ENCODE data around the gene CBX8. TPM values are rescaled to one million over a fixed set of nuclear protein-coding genes. Genes with fewer than 3 reads are reported as not detected.

CBX8 gene
- total RNA-seq, 4 donors from 2014 or later, result 2.3 to 6.4 (median 3.1) TPM

DNA sequence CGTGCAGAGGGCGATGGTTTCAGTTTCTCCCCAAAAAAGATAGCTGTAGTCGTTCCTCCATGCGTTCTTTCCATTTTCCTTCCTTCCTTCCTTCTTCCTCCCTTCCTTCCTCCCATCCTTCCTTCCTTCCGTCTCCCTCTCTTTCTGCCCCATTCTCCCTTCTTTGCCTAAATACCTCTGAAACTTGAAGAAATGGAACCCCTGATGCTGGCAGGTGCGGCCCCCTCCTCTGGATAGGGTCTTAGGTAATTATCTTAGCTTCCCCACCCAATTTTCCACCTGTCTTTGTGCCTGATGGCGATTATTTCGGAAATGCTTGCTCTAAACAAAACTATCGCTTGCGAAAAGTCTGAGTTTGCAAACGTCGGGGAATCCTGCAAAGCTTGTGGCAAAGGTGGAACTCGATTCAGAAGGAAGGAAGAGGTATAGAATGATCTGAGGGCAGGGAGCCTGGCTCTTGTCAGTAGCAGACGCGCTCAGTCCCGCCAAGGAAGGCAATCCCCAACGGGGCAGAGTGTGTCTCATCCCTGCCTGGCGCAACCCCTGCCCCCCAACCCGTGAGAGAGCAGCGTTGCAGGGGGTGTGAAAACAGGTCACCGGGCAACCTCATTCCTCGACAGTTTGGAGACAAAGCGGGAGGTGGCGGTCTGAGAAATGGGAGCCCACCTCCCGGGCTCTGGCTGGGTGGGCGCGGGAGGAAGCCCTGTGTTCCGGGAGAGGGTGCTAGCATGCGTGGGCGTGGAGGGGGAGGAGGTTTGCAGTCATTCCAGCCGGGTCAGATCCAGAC is 2.9 kb upstream of the CBX8 start:
- no peaks in the 10 kb centered on the region for H3K9me3 ChIP-seq
- H3K4me3 ChIP-seq, result no peak overlapping the region
- WGBS, result 6% methylated on average over 29 of the region's 31 CpGs
- TF ChIP-seq POLR2A (IDR thresholded peaks at IDR 0.05) (no peak), EP300 (IDR thresholded peaks at IDR 0.05) (no peak), POLR2AphosphoS5 (IDR thresholded peaks at IDR 0.05) (no peak)
- TF ChIP-seq, protein P1, sequence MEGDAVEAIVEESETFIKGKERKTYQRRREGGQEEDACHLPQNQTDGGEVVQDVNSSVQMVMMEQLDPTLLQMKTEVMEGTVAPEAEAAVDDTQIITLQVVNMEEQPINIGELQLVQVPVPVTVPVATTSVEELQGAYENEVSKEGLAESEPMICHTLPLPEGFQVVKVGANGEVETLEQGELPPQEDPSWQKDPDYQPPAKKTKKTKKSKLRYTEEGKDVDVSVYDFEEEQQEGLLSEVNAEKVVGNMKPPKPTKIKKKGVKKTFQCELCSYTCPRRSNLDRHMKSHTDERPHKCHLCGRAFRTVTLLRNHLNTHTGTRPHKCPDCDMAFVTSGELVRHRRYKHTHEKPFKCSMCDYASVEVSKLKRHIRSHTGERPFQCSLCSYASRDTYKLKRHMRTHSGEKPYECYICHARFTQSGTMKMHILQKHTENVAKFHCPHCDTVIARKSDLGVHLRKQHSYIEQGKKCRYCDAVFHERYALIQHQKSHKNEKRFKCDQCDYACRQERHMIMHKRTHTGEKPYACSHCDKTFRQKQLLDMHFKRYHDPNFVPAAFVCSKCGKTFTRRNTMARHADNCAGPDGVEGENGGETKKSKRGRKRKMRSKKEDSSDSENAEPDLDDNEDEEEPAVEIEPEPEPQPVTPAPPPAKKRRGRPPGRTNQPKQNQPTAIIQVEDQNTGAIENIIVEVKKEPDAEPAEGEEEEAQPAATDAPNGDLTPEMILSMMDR (IDR thresholded peaks at IDR 0.05), result no peak
- peaks cover 73% of the 10 kb centered on the region for H3K27me3 ChIP-seq
- no peak for DNase-seq (ENCODE audit: low spot score in 2 of 2)
- peaks cover 6% of the 10 kb centered on the region for H3K36me3 ChIP-seq
- peaks cover 78% of the 10 kb centered on the region for H3K4me1 ChIP-seq
- H3K27ac ChIP-seq, result no peak overlapping the region

DNA sequence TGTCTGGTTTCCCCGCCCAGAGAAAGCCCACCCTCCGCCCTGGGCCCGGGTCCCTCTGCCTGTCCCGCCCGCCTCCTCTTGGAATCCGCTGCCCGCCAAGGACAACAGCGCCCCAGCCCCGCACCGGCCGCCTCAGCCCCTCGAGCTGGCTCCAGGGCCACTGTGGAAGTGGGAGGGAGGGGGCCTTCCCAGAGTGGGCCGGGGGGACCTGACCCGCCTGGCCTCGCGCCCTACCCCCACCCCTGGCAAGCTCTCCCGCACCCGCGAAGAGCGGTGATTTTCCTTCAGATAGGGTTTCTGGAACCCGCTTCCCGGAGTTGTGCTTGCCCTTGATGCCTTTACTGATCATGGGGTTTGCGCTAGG is 2.3 kb upstream of the CBX8 start:
- 4% methylated on average over 10 of the region's 23 CpGs for WGBS
- TF ChIP-seq POLR2AphosphoS5 (IDR thresholded peaks at IDR 0.05) (no peak), POLR2A (IDR thresholded peaks at IDR 0.05) (no peak), EP300 (IDR thresholded peaks at IDR 0.05) (no peak)
- TF ChIP-seq, protein P1 (IDR thresholded peaks at IDR 0.05), result no peak
- Histone ChIP-seq H3K9me3 (no peaks in the 10 kb centered on the region), H3K4me1 (peaks cover 73% of the 10 kb centered on the region), H3K36me3 (peaks cover 6% of the 10 kb centered on the region), H3K27me3 (peaks cover 68% of the 10 kb centered on the region), H3K4me3 (peak overlapping the region; percentile 78), H3K27ac (no peak overlapping the region)
- DNase-seq (ENCODE audit: low spot score in 2 of 2), result no peak

DNA sequence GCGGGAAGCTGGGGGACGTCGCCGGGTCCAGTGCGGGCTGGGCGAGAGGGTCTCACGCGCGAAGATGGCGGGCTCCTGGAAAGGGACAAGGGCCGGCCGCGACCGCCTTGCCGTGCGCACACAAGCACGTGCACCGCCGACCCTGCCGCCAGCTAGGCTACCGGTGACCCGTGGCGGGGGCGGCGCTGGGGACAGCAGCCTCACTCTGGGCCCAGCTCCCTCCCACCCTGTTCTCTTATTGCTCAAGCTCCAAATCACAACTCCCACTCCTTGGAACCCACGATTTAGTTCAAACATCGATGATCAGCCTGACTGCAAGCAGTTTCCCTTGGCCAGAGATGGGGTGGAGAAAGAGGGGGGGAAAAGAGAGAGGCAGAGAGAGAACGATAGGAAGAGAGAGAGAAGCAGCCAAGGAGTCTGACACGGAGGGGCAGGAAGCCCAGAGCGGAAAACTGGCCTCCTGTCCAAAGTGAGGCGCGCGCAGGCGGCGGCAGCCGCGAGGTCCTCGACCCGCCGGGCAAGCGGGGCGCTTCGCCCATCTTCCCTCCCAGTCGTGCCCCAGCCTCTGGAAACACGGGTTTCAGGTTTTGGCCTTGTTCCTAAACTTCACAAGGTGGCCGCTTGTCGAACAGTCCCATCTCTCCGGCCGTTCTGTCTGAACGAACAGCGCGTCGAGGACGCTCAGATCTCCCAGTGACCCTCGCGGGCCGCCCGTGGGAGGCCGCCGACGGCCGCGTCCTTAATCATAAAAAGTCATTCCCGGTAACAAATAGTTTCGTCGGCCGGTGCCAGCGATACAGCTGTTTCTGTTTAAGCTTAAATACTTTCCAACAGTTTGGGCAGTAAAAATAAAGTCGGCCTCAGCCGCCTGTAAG is 1.7 kb upstream of the CBX8 start:
- DNase-seq (ENCODE audit: low spot score in 2 of 2), result no peak
- Histone ChIP-seq H3K36me3 (peaks cover 6% of the 10 kb centered on the region), H3K4me3 (peak overlapping the region; percentile 78), H3K9me3 (no peaks in the 10 kb centered on the region), H3K4me1 (peaks cover 67% of the 10 kb centered on the region), H3K27ac (no peak overlapping the region), H3K27me3 (peaks cover 61% of the 10 kb centered on the region)
- WGBS, result 2% methylated on average over 56 of the region's 70 CpGs
- TF ChIP-seq POLR2AphosphoS5 (IDR thresholded peaks at IDR 0.05), result no peak
- TF ChIP-seq EP300 (IDR thresholded peaks at IDR 0.05), result no peak
- TF ChIP-seq POLR2A (IDR thresholded peaks at IDR 0.05), result no peak
- TF ChIP-seq, protein P1 (IDR thresholded peaks at IDR 0.05), result no peak

DNA sequence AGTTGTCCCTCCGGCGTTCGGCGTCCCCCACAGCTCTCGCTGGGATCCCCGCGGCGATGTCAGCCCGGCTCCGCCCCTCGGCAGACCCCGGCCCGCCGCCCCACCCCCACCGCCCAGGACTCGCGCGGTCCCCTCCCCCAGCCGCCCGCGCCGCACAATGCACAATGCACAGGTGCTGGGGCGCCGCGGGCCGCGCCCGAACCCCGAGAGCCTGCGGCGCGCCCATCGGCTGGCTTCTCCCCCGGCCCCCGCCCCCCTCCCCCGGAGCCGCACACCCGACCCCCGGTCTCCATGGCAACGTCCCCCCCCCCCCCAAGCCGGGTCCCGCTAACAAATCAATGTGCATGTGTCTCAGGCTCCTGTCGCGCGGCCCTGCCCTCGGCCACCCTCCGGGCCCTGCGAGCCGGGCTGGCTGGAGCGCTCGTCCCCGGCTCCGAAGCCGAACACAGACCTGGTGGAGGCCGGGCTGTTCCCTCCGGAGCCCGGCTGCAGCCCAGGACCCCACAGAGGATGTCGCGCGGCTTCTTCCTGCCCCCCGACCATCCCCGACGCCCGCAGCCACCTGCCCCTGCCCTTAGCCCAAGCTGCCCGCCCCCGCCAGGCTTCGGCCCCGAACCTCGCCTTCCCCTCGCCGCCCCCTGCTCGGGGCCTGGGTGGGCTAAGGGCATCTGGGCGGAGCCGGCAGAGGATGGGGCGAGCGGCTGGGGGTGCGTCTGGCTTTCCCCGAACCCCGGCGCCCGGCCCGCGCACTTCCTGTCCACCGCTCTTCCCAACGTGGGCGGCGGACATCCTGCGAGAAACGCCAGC is 818 bp upstream of the CBX8 start:
- Histone ChIP-seq H3K9me3 (no peaks in the 10 kb centered on the region), H3K27ac (peak overlapping the region; percentile 76), H3K4me3 (peak overlapping the region; percentile 78), H3K27me3 (peaks cover 60% of the 10 kb centered on the region), H3K36me3 (peaks cover 6% of the 10 kb centered on the region), H3K4me1 (peaks cover 66% of the 10 kb centered on the region)
- 0% methylated on average over 8 of the region's 89 CpGs for WGBS
- no peak for TF ChIP-seq POLR2A (IDR thresholded peaks at IDR 0.05)
- no peak for TF ChIP-seq POLR2AphosphoS5 (IDR thresholded peaks at IDR 0.05)
- no peak for TF ChIP-seq EP300 (IDR thresholded peaks at IDR 0.05)
- TF ChIP-seq, protein P1 (IDR thresholded peaks at IDR 0.05), result no peak
- no peak for DNase-seq (ENCODE audit: low spot score in 2 of 2)
